HCT116 (cell line): ENCODE results near the gene FRMD4A.

Experiments used
- CTCF ChIP-seq, 3 experiments: fragments of 200-600 bp in 1 of 3; sonication (generic) in 1 of 3; IDR thresholded peaks in 2 of 3; conservative IDR thresholded peaks in 1 of 3; 2 replicates each; pipeline ENCODE4 v1.5.1; 2012 to 2017; ENCODE audit warnings: low read depth in 2 of 3, low read length in 2 of 3, antibody characterized with exemption in 1 of 3, borderline replicate concordance in 1 of 3, control low read depth in 1 of 3, mild to moderate bottlenecking in 1 of 3, mixed read lengths in 1 of 3, mixed run types in 1 of 3, moderate library complexity in 1 of 3; ENCODE audit not compliant: insufficient read depth in 1 of 3
- EZH2 ChIP-seq: fragments of 200-600 bp; sonication (generic); IDR thresholded peaks from 2 replicates; pipeline ENCODE4 v1.6.1; 2017; ENCODE audit warnings: antibody characterized with exemption, mixed run types
- POLR2A ChIP-seq: IDR thresholded peaks from 2 replicates; pipeline ENCODE4 v1.7.0; 2011; ENCODE audit warnings: borderline replicate concordance; ENCODE audit not compliant: insufficient read depth, insufficient read length; ENCODE audit errors: extremely low read depth
- POLR2AphosphoS5 ChIP-seq: IDR thresholded peaks from 2 replicates; pipeline ENCODE4 v1.6.1; 2011; ENCODE audit warnings: mild to moderate bottlenecking, low read depth, low read length, moderate library complexity
- SIN3A ChIP-seq: IDR thresholded peaks from 2 replicates; pipeline ENCODE4 v1.6.1; 2012; ENCODE audit warnings: low read depth
- ZBTB33 ChIP-seq: IDR thresholded peaks from 2 replicates; pipeline ENCODE4 v1.6.1; 2011; ENCODE audit warnings: mild to moderate bottlenecking, low read length, moderate library complexity; ENCODE audit not compliant: insufficient replicate concordance; ENCODE audit errors: extremely low read depth
- ZNF274 ChIP-seq: fragments of 200-500 bp; sonication (Bioruptor generic); IDR thresholded peaks from 2 replicates; pipeline ENCODE4 v1.6.1; 2014; ENCODE audit warnings: mild to moderate bottlenecking, low read depth, low read length, inconsistent platforms
- TF ChIP-seq, protein P1 (sequence below): IDR thresholded peaks from 2 replicates; pipeline ENCODE4 v1.6.1; 2012

DNA sequence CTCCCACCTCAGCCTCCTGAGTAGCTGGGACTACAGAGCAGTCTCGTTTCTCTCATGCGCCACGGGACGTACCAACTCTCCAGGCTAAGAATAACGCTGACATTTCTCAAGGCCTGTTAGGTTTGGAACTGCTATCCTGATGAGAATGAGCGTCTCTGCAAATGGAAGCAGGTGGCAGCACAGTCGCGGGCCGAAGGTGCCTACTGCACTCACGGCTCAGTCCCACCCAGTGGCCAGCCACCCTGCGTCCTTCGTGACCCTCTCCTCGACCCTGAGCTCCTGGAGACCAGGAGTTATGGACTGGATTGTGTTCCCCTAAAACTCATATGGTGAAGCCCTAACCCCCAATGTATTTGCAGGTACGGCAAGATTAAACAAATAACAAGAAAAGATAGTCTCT is 469.8 kb downstream of the FRMD4A start:
- TF ChIP-seq ZBTB33: no peak
- TF ChIP-seq SIN3A: no peak
- no peak for TF ChIP-seq CTCF (IDR thresholded peaks at IDR 0.05 in 2 of 3, conservative IDR thresholded peaks at IDR 0.05 in 1 of 3; ENCODE audit: borderline replicate concordance in 1 of 3, insufficient read depth in 1 of 3, low read depth in 2 of 3, low read length in 2 of 3)
- TF ChIP-seq EZH2: no peak
- no peak for TF ChIP-seq ZNF274
- no peak for TF ChIP-seq POLR2AphosphoS5
- TF ChIP-seq POLR2A: no peak
- TF ChIP-seq, protein P1, sequence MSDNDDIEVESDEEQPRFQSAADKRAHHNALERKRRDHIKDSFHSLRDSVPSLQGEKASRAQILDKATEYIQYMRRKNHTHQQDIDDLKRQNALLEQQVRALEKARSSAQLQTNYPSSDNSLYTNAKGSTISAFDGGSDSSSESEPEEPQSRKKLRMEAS: no peak
